ENCODE measurements around the gene RCAN1.

RCAN1 gene

GRCh38 chr21:34614628-34615486 is at the start of gene RCAN1:
RCAN1 (minus strand) TSS chr21:34615113; CDS start chr21:34615011, 102 bp downstream.
- DNase-seq: peak; percentile 92

DNA sequence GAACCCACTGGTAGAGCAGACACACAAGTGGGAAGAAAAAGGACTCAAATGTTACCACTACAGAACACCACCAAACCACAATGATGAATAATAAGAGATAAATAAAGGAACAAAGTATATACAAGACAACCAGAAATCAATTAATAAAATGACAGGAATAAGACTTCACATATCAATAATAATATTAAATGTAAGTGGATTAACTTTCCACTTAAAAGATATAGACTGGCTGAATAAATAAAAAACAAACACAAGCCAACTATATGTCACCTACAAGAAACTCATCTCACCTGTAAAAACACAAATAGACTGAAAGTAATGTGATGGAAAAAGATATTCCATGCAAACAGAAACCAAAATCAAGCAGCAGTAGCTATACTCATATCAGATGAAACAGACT is 46.9 kb upstream of the RCAN1 start:
- no peak for DNase-seq

DNA sequence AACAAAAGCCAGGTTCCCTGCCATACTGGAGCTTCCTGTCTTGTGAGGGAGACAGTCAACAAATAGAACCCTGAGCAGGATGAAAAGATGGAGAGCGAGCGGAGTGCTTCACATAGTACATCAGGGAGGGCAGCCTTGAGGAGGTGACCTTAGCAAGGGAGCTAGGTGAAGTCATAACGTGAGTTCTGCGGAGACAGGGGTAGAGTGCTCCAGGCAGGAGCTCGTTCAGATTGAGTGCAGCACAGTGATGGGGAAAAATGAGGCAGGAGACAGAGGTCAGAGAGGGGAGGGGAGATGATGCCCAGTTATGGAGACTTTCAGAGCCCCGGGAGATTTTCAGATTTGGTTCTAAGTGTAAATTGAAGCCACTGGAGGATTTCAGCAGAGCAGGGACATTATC is 38.6 kb upstream of the RCAN1 start:
- DNase-seq: no peak

- no peak for DNase-seq
These were observed 36.7 kb upstream of the RCAN1 start for GRCh38 chr21:34651642-34652041.

- DNase-seq: no peak
These were observed 36.0 kb upstream of the RCAN1 start for GRCh38 chr21:34650861-34651431.

GRCh38 chr21:34649400-34649799 is 34.5 kb upstream of the RCAN1 start:
- no peak for DNase-seq

- peak; percentile 60 for DNase-seq
These were observed 33.9 kb upstream of the RCAN1 start for GRCh38 chr21:34648739-34649297.

DNA sequence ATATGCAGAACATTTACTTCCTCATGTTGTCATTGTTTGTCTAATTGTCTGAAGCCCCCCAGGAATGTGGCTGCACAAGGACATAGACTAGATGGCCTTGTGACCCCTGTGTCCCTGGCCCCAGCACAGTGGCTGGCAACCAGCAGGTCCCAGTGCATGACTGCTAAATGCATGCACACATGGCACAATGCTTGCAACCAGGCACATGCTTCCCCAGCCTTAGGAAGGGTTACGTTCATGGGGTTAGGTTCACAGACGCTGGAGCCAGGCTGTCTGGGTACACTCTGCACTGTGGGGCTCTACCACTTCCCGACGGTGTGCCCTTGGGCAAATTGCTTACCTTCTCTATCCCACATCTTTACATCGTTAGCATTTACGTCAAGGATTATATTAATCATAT is 32.6 kb upstream of the RCAN1 start:
- no peak for DNase-seq

DNA sequence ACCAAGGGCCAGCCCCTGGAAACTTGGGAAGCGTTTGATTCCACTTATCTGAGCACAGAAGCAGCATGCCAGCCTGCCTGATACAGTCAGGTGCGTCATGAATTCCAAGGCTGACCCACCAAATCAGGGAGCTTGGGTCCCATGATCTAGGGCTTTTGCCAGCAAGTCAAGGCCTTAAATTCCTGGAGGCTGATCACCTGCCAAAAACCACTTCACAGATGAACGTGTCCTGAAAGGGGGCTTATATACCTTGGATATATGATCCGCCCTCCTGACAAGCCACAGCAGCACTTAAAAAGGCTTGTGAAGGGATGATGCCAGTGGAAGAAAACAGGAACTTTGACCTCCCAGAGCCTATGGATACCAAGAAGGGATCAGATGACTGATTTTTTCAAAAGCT is 29.9 kb upstream of the RCAN1 start:
- no peak for DNase-seq

DNA sequence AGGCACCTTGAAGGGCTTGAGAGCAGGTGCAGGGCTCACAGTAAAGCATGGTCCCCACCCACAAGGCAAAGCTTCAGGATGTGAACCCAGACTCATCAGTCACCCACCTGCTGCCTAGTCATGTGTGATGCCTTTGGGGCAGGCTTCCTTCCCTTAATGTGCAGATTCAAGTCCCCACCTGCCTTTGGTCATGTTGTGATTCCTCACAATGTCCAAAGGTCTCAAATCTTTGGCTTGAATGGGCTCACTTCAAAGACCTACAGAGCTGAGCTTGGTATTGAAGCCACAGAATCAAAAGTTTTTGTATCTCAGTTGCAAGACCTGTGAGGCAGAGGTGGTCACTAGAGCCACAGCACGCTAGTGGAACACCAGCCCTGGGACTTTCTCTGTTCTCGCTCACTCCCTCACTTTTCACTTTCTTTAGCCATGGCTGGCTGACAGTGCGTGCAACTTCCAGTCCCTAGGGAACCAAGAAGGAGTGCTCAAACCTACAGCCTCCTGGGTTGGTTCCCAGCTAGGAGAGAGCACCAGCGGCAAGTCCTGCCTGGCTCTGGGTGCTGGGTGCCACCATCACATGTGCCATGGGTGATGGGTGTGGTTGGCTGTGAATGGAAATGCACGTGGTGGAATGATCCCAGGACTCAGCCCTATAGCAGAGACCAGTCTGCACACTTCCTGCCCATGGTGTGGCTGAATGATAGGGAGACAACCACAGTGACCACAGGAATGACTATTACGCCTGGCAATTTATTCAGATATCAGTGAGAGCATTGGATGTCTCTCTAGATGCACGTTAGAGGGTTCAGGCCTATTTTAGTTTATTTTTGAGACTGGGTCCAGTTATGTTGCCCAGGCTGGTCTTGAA is 27.5 kb upstream of the RCAN1 start:
- peak; percentile 8 for DNase-seq

DNA sequence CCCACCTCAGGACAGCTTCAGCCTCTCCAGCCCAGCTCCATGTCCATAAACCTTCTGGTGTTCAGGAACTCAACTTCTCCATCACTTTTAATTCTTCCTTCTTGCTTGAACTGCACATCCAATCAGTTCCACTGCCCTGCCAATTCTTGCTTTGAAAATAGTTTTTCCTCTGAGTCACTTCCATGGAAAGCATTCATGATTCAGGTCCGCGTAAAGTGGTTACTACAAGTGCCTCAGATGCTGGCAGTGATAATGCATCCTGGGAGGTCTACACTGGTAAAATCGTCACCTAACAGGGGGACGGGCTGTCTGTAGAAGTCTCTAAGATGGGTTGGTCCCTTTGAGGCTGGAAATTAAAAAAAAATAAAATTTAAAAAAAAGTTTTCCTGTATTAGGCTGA is 25.9 kb upstream of the RCAN1 start:
- DNase-seq: no peak

GRCh38 chr21:34639882-34640788 is 25.2 kb upstream of the RCAN1 start:
- no peak for DNase-seq

GRCh38 chr21:34639250-34639649 is 24.3 kb upstream of the RCAN1 start:
- DNase-seq: peak; percentile 1

DNA sequence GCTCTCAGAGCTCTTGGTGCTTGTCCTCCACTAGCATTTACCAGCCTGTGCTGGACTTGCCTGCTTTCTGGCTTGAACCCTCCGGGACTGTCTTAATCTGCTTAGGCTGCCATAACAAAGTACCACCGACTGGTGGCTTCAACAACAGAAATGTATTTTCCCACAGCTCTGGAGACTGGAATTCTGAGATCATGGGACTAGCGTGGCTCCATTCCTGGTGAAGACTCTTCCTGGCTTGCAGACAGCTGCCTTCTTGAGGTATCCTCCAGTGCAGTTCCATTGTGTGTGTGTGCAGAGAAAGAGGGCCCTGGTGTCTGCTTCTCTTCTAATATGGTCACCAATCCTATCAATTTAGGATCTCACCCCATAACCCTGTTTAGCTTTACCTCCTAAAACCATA is 22.0 kb upstream of the RCAN1 start:
- DNase-seq: no peak

- DNase-seq: peak; percentile 5
These were observed 20.4 kb upstream of the RCAN1 start for GRCh38 chr21:34635307-34635706.

- DNase-seq: no peak
These were observed 17.6 kb upstream of the RCAN1 start for GRCh38 chr21:34632498-34632897.

- DNase-seq: peak; percentile 46
These were observed 15.7 kb upstream of the RCAN1 start for GRCh38 chr21:34630536-34631143.

DNA sequence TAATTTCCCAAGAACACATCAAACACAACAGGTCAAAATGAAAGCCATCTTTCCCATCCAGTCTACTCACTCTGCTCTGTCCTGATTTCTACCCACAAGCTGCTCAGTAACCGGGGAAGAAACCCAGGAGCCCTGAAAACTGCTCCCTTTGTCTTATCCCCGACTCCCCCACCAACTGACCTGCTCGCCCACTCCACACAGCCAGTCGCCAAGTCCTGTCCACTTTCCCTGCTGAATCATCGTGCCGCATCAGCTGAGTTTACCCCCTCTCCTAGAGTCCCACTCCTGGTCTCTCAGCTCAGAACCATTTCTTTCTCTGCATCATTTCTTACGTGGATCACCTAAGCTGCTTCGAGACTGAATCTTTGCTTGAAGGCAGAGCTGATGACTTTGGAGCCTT is 11.2 kb upstream of the RCAN1 start:
- DNase-seq: no peak

- DNase-seq: no peak
These were observed 10.2 kb upstream of the RCAN1 start for GRCh38 chr21:34625030-34625593.

GRCh38 chr21:34623516-34623915 is 8.6 kb upstream of the RCAN1 start:
- DNase-seq: no peak
